GM18907 (cell line): ENCODE data around the gene INPP5A.

Source experiments
- ATAC-seq: cut with Tn5 transposase; IDR thresholded peaks from one replicate; pipeline ENCODE4 v1.9.1; 2021; ENCODE audit warnings: mild to moderate bottlenecking, moderate library complexity; ENCODE audit not compliant: unreplicated experiment

Gene INPP5A

DNA sequence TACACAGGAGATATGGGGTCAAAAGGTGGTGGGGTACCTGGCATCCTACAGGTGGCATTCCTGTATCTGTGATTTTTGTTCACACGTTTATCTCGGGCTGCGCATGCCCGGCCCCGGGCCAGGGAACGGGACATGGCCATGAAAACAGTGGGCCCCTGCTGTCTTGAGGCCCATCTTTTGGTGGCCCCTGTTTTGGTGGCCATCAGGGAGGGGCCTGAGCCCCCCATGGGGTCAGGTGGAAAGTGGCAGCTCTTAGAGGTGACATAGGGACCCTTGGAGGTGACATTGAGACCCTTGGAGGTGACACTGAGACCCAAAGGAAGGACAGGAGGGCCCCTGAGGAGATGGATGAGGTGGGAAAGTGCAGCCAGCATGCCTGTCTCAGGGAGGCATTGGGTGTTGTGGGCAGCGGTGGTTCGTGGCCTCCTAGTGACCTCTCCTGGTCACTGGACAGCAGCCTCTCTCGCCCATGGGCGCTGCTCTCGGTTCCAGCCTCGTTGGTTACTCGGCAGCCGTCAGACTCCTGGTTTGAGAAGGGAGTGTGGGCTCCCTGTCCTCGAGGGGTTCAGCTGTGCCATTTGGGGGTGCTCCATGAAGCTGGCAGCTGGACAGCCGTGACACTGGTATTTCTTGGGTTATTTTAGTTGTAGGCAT lies 39.9 kb downstream of the INPP5A start:
- no peak for ATAC-seq

DNA sequence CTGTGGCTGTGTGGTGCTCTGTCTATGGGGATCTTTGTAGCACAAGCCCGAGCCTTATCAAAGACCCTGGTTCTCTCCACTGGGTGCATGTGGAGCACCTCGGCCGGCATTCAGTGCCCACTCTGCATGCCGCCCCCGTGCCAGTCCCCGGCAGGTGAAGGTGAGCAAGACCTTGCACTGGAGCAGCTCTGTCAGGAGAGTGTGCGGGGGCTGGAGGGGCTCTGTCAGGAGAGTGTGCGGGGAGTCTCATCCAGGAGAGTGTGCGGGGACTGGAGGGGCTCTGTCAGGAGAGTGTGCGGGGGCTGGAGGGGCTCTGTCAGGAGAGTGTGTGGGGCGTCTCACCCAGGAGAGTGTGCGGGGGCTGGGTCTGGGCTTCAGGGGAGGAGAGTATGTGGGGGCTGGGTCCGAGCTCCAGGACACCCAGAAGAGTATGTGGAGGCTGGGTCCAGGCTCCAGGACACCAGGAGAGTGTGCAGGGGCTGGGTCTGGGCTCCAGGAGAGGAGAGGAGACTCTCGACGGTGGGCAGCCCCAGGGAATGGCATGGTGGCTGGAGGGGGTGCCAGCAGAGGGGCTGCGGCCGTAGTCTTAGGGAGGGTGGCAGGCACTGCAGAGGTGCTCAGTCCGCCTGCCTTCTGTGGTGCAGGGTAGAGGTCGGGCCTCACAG lies 40.8 kb downstream of the INPP5A start:
- no peak for ATAC-seq

DNA sequence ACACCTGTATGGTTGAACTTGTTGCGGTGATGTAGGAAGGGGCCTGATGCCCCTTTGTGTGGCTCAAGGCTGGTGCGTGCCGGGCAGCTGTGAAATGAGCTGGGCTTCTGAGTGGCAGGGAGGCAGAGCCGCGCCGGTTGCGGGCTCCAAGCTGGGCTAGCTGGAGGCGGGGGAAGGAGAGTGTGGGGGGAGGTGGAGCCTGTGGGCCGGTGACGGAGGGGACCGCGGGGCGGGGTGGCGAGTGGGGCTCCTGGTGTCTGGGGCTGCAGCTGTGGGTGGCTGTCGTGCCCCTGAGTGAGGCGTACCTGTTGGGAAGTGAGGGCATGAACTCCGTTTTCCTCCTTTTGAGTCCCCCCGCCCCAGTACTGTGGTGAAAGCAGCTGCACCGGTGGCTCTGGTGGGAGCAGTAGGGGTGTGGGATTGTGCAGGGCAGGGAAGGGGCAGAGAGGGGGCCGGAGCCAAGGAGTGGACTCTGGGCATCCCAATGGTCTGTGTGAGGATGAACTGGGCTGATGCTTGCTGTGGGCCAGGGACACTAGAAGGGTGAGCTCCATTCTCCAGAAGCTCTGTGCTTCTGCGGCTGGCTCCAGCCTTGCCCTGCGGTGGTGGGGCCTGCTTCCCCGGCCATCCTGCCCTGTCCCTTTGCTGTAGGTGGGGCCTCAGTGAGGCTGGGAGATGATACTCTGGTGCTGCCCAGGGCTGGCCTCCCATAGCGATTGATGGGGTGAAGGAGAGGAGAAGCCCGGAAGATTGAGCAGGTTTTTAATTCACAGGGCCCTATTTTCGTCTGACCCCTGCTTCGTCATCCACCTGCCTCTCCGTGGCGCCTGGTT lies 41.7 kb downstream of the INPP5A start:
- ATAC-seq = no peak

DNA sequence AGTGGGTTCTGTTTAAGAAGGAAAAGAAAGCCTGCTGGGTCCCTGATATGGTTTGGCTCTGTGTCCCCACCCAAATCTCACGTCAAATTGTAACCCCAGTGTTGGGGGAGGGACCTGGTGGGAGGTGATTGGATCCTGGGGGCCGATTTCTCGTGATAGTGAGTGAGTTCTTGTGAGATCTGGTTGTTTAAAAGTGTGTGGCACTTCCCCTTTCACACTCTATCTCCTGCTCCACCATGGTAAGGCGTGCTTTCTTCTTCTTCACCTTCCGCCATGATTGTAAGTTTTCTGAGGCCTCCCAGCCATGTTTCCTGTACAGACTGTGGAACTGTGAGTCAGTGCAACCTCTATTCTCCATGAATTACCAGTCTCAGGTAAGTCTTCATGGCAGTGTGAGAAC lies 42.6 kb downstream of the INPP5A start:
- ATAC-seq = no peak

DNA sequence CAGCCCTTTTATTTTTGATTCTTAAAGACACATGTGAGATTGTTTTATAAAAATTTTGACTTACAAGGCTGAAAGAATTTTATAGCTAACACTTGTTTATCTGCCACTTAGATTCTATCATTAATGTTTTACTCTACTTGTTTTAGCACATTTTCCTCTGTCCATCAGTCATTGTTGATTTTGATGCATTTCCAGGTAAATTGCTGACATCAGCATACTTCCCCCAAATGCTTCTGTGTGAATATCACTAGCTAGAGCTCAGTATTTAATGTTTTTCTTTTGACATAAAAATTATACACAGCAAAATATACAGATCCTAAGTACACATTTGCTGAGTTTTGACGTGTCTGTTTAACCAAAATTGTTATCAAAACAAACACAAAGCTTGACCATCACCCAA lies 43.0 kb downstream of the INPP5A start:
- no peak for ATAC-seq

DNA sequence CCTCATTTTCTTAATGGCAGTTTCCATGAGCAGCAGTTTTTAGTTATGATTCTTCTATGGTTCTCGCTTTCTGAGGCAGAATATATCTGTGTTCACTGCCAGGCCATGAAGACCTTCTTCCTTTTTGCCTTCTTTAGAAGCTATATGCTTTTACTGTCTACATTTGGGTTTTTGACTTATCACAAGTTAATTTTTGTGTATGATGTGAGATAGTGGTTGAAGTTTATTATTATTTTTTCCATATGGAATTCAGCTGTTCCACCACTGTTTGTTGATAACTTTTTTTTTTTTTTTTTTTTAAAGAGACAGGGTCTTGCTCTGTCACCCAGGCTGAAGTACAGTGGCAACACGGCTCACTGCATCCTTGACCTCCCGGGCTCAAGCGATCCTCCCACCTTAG lies 44.5 kb downstream of the INPP5A start:
- no peak for ATAC-seq

DNA sequence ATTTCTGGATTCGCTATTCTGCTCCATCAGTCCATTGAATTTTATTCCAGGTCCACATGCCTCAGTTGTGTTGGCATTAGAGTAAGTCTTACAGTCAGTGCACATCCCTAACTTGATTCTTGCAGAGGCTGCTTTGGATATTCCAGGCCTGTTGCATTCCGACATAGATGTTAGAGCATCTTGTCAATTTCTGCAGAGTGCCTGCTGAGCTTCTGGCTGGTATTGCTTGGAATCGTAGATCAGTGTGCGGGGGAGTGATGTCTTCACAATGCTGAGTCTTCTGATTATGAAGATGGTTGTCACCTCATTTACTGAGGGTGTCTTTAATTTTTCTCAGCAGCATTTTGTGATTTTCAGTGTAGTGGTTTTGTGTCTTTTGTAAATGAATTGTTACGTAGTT lies 45.2 kb downstream of the INPP5A start:
- ATAC-seq = no peak

DNA sequence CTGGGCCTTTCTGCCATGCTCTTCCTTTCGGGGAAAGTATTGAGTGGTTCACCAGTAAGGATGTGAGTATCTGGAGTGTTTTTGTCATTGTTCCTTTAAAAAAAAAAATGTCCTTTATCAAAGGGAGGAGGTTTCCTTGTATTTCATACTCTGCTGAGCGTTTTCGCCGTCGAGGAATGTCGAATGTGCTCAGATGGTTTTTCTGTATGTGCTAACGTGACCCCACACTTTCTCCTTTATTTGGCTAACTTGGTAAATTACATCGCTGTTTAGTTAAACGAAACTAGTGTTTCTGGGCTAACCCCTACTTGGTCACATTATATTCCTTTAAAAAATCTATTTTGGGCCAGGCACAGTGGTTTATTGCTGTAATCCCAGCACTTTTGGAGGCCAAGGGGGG lies 45.9 kb downstream of the INPP5A start:
- no peak for ATAC-seq

DNA sequence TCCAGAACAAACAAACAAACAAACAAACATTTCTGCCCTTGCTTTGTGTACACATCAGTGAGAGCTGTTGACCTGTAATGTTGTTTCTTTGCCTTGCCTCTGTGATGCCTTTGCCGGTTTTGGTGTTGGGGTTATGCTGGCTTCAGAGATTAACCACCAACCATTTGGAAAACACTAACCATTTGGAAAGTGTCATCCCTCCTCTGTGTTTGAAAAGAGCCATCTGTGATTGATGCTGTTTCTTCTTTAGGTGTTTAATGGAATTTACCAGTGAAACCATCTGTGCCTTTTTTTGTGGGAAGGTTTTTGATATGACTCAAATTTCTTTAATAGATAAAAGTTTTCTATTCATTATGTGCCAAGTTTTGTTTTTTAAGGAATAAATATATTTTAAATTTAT lies 46.5 kb downstream of the INPP5A start:
- ATAC-seq = no peak

DNA sequence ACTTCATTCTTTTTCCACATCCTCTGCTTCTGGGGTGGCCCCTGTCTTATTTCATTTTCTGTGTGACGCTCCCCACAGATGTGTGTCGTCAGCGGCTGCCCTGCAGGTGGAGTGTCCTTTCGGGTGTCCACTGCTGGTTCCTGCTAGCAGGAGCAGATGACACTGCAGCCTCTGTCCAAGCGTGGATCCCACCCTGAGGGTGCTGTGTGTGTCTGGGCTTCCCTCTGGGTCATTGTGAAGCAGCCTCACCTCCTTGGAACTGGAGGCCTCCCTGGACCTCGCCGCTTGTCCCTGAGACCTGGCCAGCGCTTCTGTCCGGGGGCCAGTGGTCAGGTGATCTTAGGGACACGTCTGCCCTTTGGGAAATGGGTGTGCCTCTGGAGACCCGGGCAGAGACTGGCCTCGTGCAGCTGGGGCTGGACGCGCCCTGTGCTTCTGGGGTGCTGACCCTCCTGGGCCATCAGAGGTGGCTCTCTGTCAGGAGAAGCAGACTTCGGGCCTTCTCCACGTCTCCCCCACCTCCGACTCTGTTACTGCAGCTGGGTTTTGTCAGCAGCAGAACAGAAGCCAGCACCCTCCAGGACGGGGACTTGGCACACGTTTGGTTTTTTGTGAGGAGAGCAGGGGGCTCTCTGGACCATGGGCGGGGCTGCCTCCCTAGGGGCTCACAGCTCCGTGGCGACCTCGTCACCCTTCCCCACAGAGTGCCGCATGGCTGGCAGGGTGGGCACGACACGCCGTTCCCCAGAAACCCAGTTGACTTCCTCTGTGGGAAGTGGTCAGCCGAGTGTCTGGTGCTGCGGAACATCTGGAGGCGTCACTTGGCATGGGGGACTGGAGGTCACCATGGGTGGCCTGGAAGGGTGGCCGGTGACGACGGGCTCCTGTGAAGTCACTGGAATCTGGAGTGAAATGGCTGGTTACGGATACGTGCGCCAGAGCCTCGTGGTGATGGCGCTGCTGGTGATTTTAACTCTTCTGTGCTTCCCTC lies 48.4 kb downstream of the INPP5A start:
- ATAC-seq = no peak

DNA sequence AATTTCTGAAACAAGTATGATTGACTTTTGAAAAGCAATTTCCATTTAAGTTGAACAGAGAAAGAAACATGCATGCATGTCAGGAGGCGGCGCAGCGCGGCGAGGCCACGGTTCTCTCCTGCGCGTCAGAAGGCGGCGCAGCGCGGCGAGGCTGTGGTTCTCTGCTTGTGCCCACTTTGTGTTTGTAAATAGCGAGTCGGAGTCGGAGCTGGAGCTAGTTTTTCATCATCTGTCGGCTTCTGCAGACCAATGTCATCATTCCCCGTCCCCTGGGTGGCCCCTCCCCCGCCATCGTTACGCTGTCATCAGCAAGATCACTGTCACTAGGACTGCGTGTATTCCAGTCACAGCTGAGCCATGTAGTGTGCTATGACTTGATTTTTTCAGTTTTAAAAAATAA lies 49.2 kb downstream of the INPP5A start:
- ATAC-seq = no peak

DNA sequence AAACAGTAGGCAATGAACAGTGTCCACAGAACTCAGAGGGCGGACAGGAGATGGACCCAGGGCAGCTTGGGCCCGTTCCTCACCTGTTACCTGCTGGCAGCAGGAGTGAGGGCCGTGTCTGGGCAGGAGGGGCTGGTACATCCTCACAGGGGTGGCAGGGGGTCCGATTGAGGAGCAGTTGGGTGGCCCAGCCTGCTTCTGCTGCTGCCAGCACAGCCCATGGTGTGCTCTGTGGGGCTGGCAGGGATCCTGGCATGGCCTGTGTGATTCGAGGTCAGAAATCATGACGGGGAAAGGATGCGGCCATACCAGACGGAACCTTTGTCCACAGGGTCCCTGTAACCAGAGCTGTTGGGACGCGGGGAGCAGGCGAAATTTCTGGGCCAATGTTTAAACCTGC lies 49.6 kb downstream of the INPP5A start:
- no peak for ATAC-seq

DNA sequence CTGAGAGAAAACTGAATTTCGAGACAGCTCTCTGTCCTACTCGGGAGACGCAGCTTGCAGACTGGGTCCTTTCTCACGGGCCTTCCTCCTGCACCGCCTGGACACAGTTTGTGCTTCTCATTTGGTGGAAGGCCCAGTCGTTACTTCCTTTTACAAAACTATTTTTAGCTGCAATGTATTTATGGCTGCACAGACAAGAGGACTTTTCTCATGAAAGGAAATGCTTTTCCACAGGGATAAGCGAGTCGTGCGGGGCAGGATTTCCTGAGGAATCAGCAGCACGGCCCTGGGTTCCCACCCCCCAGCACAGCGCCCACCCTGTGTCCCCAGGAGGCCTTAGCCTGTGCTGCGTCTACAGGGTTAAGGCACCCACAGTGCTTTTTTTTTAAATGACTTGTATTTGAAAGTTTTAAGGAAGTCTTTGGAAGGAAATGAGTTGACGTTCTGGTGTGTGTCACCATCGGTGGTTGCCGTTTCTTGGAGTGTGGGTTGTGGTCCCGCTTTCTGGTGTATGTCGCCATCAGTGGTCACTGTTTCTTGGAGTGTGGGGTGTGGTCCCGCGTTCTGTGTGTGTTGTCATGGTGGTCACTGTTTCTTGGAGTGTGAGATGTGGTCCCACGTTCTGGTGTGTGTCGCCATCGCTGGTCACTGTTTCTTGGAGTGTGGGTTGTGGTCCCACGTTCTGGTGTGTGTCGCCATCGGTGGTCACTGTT lies 50.9 kb downstream of the INPP5A start:
- no peak for ATAC-seq

DNA sequence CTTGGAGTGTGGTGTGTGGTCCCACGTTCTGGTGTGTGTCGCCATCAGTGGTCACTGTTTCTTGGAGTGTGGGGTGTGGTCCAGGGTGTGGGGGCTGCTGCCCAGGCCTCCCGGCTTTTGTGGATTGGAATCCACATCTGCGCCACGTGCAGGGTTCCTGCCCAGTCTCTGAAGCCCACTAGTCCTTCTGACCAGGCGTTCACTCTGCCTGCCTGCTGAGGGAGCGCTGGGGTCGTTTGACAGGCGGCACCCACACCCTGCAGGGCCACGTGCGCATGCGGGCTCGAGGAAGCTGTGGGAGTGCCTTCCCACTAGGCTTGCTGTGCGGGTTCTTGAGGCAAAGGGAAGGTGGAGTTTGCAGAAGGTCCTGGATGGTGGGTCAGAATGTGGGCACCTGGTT lies 51.4 kb downstream of the INPP5A start:
- no peak for ATAC-seq

DNA sequence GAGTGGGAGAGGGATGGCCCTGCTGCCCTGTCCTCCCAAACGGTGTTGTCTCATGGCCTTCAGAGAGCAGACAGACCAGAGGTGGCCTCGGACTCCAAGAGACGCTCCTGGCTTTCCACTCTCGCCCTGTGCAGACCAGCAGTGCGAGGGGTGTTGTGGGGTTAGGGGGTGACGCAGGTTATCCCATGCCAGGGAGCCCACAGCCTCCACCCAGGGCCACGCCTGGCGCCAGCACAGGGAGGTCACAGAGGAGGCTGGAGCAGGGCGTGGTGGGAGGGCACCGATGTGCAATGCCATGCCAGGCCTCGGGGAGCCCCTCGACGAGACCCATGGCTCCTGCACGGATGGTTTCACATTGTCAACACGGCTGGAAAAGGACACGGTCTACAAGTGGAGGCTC lies 52.1 kb downstream of the INPP5A start:
- ATAC-seq = no peak

DNA sequence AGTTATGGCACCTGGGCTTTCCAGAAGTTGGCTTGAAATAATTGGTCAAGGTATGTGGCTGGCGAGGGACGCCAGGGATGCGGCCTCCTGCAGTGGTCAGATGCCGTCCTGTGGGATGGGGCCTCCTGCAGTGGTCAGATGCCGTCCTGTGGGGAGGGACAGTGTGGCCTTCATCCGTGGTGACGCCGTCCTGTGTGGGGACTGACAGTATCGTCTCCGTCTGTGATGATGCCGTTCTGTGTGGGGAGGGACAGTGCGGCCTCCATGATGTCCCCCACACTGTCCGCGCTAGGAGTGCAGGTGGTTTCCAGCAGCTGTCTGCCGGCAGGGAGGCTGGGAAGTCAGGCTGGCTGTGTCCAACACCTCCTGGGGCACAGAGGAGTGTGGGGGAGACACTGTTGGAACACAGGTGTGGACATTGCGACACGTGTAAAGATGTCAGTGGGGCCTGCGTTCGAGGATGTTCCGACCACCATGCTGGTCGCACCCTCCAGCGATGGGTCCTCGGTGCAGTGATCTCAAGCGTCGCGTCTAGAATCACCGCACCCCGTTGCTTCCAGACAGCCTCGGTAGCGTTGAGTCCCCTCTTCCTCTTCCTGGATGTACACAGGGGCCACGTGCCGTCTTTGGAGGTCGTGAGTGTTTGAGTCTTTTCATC lies 52.6 kb downstream of the INPP5A start:
- no peak for ATAC-seq

DNA sequence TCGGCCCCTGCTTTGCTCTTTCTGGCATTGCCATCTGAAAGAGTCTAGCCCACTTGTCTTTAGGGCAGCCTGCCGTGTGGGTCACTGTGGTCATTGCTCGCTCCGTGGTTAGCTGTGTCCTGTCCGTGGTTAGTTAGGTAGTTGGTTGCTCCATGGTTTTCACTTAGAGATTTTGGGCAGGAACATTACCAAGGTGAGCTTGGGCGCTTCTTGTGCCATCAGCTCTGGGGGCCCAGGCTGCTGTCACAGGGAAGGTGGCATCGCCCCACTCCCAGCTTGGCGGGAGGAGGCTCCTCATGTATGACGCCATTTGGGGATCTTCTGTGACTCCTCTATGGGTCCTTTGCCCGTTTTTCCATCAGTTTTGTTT lies 53.1 kb downstream of the INPP5A start:
- no peak for ATAC-seq

DNA sequence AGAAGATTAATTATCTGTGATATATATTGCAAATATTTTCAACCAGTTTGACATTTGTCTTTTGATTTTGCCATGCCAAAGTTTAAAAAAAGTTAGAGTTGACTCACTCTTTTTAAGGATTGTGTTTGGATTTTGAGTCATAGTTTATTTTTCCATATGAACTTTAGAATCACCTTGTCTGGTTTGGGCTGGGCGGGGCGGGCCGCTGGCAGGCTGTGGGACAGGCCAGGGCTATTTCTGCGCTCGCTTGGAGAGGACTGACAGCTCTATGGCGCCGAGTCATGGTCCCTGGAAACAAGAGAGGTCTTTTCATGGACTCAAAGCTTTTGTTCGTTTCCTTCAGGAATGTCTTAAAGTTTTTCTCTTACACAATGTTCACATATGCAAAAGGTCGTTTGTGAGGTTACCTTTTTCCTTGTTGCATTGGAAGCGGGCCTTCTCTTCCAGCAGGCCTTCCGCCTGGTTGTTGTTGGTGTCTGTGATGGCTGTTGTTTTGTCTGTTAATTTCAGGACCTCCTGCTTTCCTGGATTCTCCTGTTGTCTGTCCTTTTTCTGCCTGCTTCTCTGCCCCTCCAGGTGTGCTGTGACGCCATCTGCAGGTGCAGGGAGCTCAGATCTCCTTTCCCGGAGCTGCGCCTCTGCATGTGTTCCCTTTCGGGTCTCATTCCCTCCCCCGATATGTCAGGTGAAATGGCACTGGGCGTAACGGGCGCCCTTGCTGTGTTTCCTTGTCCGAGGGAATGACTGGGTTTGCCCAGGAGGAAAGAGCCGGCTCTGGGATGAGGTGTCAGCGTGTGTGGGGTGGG lies 53.8 kb downstream of the INPP5A start:
- no peak for ATAC-seq

DNA sequence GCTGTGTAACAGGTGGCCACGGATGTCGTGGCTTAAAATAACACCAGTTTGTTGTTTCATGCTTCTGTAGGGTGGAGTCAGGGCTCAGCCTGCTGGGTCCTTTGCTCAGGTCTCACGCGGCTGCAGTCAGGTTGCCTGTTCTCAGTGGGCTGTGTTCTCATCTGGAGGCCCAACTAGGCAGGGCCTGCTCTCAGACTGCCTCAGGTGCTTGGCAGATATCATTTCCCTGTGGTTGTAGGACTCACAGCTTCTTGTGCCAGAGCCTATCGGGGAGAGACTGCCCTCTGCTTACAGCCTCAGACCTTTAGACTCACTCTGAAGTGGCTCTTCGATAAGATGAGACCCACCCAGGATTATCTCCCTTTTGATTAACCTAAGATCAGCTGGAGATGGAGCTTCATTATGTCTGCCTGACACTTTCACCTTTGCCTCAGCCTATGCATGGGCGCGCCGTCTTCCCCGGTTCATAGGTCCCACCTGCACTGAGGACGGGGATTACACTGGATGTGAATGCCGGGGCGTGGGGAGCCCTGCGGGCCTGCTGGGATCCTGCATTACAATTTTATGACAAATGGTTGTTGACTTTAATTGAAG lies 55.3 kb downstream of the INPP5A start:
- no peak for ATAC-seq
